GM10847 (cell line): ENCODE results near the gene UBE2Q2.

Source experiments
- POLR2A ChIP-seq: IDR thresholded peaks from 2 replicates; pipeline ENCODE4 v1.6.1; 2011; ENCODE audit not compliant: insufficient read length; ENCODE audit errors: extremely low read depth

Gene UBE2Q2

DNA sequence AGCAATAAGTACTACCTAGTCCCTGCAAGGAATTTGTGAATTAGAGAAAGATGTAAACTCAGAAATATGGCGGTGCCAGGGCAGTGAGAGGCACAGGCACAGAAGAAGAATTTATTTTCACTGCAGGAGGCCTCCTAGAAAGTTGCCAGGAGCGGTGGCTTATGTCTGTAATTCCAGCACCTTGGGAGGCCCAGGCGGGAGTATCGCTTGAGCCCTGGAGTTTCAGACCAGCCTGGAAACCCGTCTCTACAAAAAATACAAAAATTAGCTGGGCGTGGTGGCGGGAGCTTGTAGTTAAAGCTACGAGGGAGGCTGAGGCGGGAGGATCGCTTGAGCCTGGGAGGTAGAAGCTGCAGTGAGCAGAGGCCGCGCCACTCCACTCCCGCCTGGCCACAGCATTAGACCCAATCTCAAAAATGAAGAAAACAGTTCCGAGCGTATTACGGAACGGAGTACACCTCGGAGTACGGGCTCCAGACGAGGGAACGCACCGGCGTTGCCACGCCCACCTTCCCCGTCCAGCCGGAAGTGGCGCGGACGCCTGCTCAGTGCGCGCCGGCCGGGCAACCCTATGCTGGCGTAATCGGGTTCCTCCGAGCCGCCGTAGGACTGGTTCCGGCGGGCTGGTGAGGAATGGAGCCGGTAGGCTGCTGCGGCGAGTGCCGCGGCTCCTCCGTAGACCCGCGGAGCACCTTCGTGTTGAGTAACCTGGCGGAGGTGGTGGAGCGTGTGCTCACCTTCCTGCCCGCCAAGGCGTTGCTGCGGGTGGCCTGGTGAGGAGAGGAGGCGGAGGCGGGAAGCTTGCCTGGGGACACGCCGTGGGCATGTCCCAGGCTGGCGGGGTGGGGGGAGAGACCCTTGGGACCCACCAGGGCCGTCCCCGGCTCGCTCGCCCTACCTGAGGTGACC, 60.3 kb downstream of the UBE2Q2 start, which contains the start of gene FBXO22:
Gene FBXO22, plus strand, starts transcription at position 548 of the 909 bp plus-strand sequence. Its CDS starts 86 bp downstream, at position 634.
- TF ChIP-seq POLR2A = peak; percentile 87

DNA sequence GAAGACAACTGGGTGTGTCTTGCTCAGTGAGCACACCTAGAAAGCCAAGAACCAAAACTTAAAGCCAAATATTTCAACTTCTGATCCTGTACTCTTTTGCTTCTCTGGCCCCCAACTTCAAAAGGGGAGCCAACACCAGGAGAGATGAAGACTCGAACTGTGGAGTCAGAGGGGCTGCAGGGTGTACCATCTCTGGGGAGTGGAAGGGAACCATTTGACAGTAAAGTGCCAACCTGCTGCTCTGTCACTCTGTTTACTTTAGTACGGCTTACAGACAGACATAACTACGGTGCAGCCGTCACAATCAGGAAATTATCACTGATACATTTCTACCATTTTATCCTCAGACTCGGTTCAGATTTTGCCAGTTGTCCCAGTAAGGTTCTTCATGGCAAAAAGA, 62.0 kb downstream of the UBE2Q2 start:
- TF ChIP-seq POLR2A = no peak

DNA sequence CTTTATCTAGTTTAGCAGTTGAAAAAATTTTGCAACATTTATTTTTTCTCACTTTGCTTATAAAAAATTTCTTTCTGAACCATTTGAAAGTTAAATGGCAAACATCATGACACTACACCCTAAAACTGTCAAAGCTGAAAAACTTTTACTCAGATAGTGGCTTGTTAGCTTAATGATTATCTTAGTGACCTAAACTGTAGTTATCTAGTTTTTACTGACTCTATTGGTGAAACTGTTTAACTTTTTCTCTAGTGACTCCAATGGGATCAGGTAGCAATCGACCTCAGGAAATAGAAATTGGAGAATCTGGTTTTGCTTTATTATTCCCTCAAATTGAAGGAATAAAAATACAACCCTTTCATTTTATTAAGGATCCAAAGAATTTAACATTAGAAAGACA, 73.7 kb downstream of the UBE2Q2 start:
- no peak for TF ChIP-seq POLR2A

DNA sequence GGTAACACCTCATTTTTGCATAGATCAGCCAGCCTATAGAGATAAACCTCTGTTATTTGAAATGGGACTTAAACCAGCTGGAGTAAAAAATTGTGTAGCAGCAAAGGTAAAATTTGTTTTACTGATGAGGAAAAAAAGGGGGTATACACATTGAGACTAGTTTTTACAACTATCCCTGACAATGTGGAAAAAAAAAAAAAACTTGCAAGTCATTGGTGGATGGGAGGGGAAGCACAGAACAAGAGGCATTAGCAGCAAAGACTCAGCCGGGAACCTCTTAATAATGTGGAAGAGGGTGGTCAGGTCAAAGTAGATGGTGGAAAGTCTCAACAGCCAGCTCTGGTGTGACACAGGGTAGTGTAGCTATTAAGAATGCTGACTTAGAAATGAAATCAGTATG, 74.9 kb downstream of the UBE2Q2 start:
- TF ChIP-seq POLR2A = no peak

DNA sequence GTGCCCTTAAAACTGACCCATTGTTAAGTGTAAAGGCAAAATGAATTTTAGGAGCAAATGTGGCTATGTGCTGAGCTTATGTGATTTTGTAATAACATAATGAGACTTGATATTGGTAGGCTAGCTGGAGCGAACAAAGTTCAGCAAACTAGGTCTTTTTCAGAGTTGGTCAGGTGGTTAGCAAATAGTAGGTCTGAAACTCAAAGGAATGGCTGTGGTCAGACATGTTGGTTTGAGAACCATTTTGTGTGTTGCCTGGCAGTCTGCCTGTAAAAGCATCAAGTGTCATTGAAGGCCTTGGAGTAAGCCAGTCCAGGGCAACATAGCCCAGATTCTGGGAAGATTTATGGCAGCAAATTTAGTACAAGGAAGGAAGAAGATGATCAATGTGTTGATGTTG, 76.8 kb downstream of the UBE2Q2 start:
- TF ChIP-seq POLR2A = no peak

DNA sequence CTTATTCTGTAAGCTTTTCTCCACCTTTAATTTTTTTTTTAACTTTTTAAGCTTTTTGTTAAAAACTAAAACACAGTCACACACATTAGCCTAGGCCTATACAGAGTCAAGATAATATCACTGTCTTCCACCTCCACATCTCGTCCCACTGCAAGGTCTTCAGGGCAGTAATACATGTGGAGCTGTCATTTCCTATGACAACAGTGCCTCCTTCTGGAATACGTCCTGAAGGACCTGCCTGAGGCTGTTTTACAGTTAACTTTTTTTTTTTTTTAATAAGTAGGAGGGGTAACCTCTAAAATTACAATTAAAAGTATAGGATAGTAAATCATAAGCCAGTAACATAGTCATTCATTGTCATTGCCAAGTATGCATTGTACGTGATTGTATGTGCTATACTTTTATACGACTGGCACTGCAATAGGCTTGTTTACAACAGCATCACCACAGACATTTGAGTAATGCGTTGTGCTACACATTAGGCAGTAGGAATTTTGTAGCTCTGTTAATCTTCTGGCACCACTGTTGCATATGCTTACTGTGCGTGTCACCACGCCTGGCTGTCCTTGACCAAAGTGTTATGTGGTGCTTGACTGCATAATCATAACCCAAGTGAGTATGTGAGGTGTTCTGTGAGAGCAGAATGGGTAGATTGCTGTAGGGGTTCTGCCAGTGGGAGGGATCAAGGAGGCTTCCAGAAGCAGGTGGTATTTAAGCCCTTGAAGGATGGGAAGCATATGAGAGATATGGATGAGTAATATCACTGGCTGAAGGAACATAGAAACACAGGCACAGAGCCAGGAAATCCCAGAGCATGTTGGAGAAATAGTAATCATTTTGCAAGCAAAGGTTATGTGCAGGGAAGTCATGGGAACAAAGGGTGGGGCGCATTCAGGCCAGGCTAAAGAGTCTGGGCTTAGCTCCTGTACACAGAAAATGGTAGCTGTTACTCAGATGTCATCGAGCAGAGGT, 78.8 kb downstream of the UBE2Q2 start:
- TF ChIP-seq POLR2A = no peak

DNA sequence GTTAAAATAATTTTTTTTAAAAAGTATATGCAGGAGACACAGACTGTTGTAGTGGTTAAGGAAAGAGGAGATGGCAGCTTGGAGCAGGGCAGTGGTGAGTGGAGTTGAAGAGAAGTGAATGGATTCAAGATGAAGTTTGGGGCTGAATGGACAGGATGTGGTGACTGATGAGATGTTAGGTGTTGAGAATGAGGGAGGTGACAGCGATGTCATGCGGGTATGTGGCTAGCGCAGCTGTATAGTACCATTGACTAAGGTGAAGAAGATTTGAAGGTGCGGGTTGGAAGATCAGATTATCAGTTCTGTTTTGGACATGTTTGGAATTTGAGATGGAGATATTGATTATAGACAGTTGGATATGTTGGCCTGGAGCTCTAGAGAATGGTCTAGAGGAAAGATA, 80.5 kb downstream of the UBE2Q2 start:
- no peak for TF ChIP-seq POLR2A

DNA sequence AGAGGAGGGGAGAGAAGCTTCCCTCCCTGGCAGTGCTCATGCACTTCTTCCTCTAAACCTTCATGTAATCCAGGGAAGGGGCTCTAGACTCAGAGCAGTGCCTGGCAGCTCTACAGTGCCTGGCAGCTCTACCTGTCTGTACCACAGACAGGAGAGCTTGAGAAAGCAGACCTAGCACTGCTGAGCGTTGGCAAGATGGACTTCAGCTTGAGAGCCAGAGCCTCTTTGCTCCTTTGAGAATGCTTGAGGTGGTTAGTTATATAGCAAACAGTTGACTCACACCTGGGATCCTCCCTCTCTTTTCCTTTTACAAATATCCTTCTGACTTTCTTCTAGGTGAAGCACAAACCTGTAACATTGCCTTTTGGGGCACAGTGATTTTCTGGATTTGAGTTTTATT, 81.3 kb downstream of the UBE2Q2 start:
- TF ChIP-seq POLR2A = no peak

DNA sequence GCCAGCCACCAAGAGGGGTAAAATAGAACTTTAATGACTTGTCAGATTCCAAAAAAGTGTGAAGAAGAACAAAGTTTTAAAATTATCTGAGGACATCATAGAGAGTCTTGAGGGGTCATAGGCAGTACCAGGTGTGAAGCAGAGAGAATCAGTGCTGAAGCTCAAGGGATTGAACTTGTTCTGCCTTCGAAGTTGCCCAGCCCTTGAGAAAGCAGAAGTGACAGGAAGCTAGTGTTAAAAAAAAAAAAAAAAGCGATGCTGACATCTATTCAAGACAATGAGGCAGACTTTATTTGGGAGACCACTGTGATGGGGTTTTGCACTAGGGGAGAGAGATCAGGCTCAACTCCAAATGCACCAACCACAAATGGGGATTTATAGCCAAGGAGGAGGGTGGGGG, 82.2 kb downstream of the UBE2Q2 start:
- TF ChIP-seq POLR2A = no peak

DNA sequence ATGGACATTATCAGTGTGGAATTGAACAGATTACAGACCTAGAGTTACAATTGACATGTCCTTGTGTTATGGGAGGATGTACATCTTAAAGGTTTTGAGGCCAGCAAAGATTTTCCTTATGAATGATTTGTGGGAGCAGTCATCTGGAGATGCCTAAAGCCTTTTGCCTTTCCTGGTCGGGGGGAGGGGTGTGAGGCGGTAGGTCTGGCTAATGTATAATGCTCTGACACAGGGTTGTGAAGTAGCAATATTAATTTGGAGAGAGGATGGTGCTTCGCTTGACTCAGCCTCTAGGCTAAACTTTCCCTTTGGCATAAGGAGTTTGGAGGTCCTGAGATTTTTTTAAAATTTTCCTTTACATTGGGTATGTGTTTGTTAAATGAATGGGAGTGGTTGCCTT, 83.7 kb downstream of the UBE2Q2 start:
- TF ChIP-seq POLR2A = no peak

DNA sequence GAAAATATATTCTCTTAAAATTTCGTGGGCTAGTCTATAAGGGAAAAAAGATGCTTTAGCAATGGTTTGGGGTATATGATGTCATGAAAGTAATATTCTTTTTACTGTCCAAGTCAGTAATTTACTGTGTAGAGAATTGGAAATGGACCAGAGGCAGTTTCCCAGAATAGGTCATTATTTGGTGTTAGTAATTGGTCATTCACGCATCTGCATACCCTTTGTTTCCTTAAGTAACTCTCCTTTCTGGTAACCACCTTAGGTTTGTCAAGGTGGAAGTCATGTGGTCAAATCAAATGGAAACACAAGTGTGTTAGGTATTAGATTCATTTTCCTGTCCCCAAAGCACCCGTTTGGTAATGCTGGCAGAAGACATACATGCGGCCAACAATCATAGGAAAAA, 84.4 kb downstream of the UBE2Q2 start:
- no peak for TF ChIP-seq POLR2A

DNA sequence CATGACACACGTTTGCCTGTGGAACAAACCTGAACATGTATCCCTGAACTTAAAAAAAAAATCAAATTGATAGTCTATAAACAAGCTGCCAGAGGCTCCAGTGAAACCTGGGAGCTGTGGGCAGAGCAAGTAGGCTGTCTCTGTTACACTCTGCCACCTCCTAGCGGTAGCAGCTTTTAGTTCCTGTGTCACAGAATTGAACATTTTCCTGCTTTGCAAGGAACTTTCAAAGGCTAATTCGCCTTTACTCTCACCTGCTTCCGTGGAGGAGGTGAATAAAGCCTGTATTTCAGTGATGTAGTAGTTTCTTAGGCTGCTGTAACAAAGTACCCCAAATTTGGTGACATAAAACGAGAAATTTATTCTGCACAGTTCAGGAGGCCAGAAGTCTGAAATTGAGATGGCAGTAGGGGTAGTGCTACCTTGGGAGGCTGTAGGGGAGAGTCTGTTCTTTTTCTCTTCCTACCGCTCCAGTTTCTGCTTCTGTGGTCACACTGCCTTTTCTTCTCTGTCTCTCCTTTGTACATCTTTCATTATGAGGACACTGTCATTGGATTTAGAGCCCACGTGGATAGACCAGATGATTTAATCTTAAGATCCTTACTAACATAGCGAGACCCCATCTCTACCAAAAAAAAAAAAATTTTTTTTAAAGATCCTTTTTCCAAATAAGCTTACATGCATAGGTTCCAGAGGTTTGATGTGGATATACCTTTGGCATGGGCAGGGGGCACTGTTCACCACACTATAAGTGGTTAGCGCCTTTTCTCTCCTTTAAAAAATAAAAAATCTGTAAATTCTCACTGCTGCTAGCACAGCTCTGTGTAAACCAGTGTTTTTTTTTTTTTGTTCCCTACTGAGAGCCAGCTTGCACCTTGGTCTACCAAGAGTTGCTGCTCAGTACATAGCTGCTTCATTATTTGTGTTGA, 85.7 kb downstream of the UBE2Q2 start:
- no peak for TF ChIP-seq POLR2A

DNA sequence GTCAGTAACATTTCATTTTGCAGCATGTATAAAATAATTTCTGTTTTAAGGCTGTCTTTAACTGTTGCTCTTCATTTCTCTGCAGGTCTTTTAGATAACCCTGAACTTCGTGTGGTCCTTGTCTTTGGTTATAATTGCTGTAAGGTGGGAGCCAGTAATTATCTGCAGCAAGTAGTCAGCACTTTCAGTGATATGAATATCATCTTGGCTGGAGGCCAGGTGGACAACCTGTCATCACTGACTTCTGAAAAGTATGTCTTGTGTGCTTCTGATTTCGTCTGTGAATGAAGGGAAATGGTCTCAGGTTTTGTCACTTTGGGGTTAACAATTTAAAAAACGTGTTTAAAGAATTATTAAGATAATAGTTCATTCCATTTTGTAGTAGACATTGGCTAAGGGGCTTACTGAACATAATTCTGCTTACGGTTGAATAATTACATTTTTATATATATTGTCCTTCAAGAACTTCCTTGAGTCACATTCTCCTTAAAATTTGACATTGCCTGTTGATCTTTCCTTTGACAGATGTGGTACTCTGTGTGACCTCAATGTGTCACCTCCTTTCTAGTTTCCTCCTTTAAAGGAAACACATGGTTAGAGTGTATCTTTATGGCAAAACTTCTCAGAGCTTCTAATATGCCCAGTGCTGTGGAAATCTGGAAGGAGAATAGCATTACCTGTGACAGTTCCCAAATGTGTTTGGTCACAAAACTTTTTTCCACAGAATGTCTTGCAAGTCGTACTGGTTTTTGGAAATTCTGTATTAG, 86.7 kb downstream of the UBE2Q2 start:
- no peak for TF ChIP-seq POLR2A

DNA sequence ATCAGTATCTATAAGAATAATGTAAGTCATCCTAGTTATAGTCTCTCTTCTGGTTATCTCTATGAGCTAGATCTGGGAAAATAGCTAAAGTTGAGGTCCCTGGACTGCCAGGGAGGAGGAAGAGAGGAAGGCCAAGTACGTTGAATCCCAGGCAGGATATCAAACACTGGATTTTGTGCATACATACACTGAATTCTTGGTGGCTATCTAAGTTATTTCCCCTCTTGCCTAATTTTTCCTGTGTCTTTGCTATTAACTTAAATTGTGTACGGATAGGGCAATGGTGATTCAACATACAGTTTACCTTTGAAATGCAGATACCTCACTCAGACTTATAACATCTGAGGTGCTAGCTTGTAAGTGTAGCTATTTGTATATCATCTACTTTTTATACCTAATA, 87.6 kb downstream of the UBE2Q2 start:
- TF ChIP-seq POLR2A = no peak
